HepG2 (cell line): Measurements from ENCODE around the gene FOXL3. TPM values are rescaled to one million over a fixed set of nuclear protein-coding genes. Genes with fewer than 3 reads are reported as not detected.

Experiments used
- CENPT ChIP-seq: sonication (generic); formaldehyde crosslinking; IDR thresholded peaks from 2 replicates; pipeline ENCODE4 v1.8.0; 2022; ENCODE audit warnings: low read depth, mild to moderate bottlenecking, moderate library complexity, missing genetic modification reagents
- CHCHD3 ChIP-seq: sonication (generic); formaldehyde crosslinking; IDR thresholded peaks from 2 replicates; pipeline ENCODE4 v1.8.0; 2022; ENCODE audit warnings: mild to moderate bottlenecking, missing genetic modification reagents, moderate library complexity
- NCOA5 ChIP-seq: sonication (generic); formaldehyde crosslinking; IDR thresholded peaks from 2 replicates; pipeline ENCODE4 v1.4.0; 2020; ENCODE audit warnings: missing genetic modification reagents
- RELA ChIP-seq: sonication (generic); formaldehyde crosslinking; IDR thresholded peaks from 2 replicates; pipeline ENCODE4 v1.4.0; 2020; ENCODE audit warnings: missing genetic modification reagents
- SP5 ChIP-seq: IDR thresholded peaks from 2 replicates; pipeline ENCODE4 v1.6.1; 2016; ENCODE audit warnings: low read depth, borderline replicate concordance
- ZKSCAN1 ChIP-seq: fragments of 150-350 bp; IDR thresholded peaks from 2 replicates; pipeline ENCODE4 v1.6.1; 2014; ENCODE audit warnings: low read length
- ZMAT5 ChIP-seq: sonication (generic); formaldehyde crosslinking; IDR thresholded peaks from 2 replicates; pipeline ENCODE4 v1.5.0; 2020; ENCODE audit warnings: mild to moderate bottlenecking, low read depth, missing genetic modification reagents, borderline replicate concordance
- ZNF318 ChIP-seq: sonication (generic); formaldehyde crosslinking; IDR thresholded peaks from 2 replicates; pipeline ENCODE4 v1.4.0; 2020; ENCODE audit warnings: mild to moderate bottlenecking, missing genetic modification reagents
- ZNF432 ChIP-seq: sonication (generic); formaldehyde crosslinking; IDR thresholded peaks from 2 replicates; pipeline ENCODE4 v1.5.0; 2020; ENCODE audit warnings: missing genetic modification reagents, mild to moderate bottlenecking, borderline replicate concordance
- ZNF605 ChIP-seq: sonication (generic); formaldehyde crosslinking; IDR thresholded peaks from 2 replicates; pipeline ENCODE4 v1.8.0; 2022; ENCODE audit warnings: mild to moderate bottlenecking, missing genetic modification reagents
- ZNF644 ChIP-seq: IDR thresholded peaks from 2 replicates; pipeline ENCODE4 v1.6.1; 2016; ENCODE audit warnings: low read depth
- ZNF780A ChIP-seq: sonication (generic); formaldehyde crosslinking; IDR thresholded peaks from 2 replicates; pipeline ENCODE4 v1.8.0; 2022; ENCODE audit warnings: mild to moderate bottlenecking, missing genetic modification reagents, moderate library complexity
- polyA plus RNA-seq, 8 experiments: library from polyadenylated mRNA; depleted of rRNA in 3 of 8; stranded (reverse) in 7 of 8; unstranded in 1 of 8; fragments of >200 nt; fragmentation: Illumina TruSeq in 4 of 8; extraction: Trizol in 4 of 8; gene quantifications; 2 replicates each; pipeline versions ENCODE4 v1.2.1 to v1.2.3, GENCODE V29; 2011 to 2016; ENCODE audit warnings: low read depth in 4 of 8, missing spikeins in 1 of 8, mixed read lengths in 1 of 8; ENCODE audit not compliant: insufficient read depth in 1 of 8
- total RNA-seq, 5 experiments: library from RNA; depleted of rRNA; stranded (reverse); fragments of >200 nt; fragmentation: Illumina TruSeq; extraction: Trizol; gene quantifications; 2 replicates each; pipeline ENCODE4 v1.2.3, GENCODE V29; 2016; ENCODE audit warnings: low read depth in 1 of 5
- TF ChIP-seq, protein P1 (sequence below): sonication (generic); formaldehyde crosslinking; IDR thresholded peaks from 2 replicates; pipeline ENCODE4 v1.5.0; 2020; ENCODE audit warnings: missing genetic modification reagents
- TF ChIP-seq, protein P2 (sequence below): sonication (generic); formaldehyde crosslinking; IDR thresholded peaks from 2 replicates; pipeline ENCODE4 v1.5.0; 2020; ENCODE audit warnings: mild to moderate bottlenecking, missing genetic modification reagents
- TF ChIP-seq, protein P3 (sequence below): sonication (generic); formaldehyde crosslinking; IDR thresholded peaks from 2 replicates; pipeline ENCODE4 v1.4.0; 2020; ENCODE audit warnings: missing genetic modification reagents

Gene FOXL3
- total and polyA plus RNA-seq, 2 of the 13 experiments (the other 11 are each of a cell fraction or from before 2014, with no cell fraction given): not detected

DNA sequence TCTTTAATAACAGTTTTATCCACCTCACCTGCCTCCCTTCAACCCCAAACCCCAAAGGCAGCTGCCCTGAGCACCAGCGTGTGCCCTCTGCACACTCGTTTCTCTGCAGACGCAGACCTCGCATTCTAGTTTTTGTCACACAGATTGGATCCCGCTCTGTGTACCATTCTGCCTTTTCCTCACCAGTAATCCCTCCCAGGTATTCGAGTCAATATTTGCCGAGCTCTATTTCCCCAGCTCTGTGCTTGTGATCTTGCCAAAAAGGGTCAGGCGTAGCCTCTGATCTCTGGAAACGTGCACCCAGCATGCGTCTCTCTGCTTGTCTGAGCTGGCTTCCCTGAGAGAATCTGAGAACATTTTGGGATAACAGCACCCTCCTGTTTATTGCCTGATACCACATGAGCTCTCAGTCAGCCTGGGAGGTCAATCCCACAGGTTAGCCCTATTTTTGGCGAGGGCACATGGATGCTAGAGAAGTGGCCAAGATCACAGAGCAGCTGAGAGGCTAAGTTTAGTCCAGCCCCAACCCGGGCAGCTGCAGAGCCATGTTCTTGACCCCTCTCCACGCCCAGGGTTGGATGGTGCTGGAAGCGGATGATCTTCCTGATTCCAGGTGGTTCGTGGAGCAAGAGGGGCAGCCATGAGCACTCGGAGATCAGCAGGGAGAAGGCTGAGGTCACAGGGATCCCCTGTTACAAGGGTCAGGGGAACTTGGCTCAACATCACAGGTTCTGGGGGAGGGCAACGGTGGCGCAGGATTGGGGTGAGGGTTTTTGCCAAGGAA lies 29.1 kb downstream of the FOXL3 start (continued):
- no peak for TF ChIP-seq ZNF780A
- TF ChIP-seq ZNF644 (CRISPR knock-in tag): no peak
- TF ChIP-seq, protein P1, sequence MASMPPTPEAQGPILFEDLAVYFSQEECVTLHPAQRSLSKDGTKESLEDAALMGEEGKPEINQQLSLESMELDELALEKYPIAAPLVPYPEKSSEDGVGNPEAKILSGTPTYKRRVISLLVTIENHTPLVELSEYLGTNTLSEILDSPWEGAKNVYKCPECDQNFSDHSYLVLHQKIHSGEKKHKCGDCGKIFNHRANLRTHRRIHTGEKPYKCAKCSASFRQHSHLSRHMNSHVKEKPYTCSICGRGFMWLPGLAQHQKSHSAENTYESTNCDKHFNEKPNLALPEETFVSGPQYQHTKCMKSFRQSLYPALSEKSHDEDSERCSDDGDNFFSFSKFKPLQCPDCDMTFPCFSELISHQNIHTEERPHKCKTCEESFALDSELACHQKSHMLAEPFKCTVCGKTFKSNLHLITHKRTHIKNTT (CRISPR knock-in tag): no peak
- TF ChIP-seq RELA (CRISPR knock-in tag): no peak
- TF ChIP-seq, protein P2, sequence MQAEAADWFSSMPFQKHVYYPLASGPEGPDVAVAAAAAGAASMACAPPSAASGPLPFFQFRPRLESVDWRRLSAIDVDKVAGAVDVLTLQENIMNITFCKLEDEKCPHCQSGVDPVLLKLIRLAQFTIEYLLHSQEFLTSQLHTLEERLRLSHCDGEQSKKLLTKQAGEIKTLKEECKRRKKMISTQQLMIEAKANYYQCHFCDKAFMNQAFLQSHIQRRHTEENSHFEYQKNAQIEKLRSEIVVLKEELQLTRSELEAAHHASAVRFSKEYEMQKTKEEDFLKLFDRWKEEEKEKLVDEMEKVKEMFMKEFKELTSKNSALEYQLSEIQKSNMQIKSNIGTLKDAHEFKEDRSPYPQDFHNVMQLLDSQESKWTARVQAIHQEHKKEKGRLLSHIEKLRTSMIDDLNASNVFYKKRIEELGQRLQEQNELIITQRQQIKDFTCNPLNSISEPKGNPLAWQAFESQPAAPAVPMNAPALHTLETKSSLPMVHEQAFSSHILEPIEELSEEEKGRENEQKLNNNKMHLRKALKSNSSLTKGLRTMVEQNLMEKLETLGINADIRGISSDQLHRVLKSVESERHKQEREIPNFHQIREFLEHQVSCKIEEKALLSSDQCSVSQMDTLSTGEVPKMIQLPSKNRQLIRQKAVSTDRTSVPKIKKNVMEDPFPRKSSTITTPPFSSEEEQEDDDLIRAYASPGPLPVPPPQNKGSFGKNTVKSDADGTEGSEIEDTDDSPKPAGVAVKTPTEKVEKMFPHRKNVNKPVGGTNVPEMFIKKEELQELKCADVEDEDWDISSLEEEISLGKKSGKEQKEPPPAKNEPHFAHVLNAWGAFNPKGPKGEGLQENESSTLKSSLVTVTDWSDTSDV (CRISPR knock-in tag): peak; percentile 71; the same call in 1 of the 2 replicates
- TF ChIP-seq SP5: peak; percentile 96
- peak; percentile 70; the same call in 1 of the 2 replicates for TF ChIP-seq ZNF605
- no peak for TF ChIP-seq ZKSCAN1
- TF ChIP-seq ZNF318 (CRISPR knock-in tag): no peak
- no peak for TF ChIP-seq NCOA5 (CRISPR knock-in tag)
- TF ChIP-seq ZMAT5 (CRISPR knock-in tag): no peak
- TF ChIP-seq ZNF432 (CRISPR knock-in tag): no peak
- TF ChIP-seq CENPT: no peak
- no peak for TF ChIP-seq CHCHD3
- TF ChIP-seq, protein P3, sequence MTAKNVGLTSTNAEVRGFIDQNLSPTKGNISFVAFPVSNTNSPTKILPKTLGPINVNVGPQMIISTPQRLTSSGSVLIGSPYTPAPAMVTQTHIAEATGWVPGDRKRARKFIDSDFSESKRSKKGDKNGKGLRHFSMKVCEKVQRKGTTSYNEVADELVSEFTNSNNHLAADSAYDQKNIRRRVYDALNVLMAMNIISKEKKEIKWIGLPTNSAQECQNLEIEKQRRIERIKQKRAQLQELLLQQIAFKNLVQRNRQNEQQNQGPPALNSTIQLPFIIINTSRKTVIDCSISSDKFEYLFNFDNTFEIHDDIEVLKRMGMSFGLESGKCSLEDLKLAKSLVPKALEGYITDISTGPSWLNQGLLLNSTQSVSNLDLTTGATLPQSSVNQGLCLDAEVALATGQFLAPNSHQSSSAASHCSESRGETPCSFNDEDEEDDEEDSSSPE (CRISPR knock-in tag): no peak; the same call in 1 of the 2 replicates
